ENCODE measurements around the gene DENND10. TPM values are rescaled to one million over a fixed set of nuclear protein-coding genes. Genes with fewer than 3 reads are reported as not detected.

Gene DENND10
- polyA plus RNA-seq, 1 experiment: 86.8 TPM

- TF ChIP-seq CTCF (IDR thresholded peaks at IDR 0.05; ENCODE audit: insufficient read depth, low read depth, low read length): no peak
- no peak overlapping the region for H3K4me3 ChIP-seq (ENCODE audit: low read depth, low read length)
- DNase-seq (ENCODE audit: low read depth): no peak
- POLR2A ChIA-PET: no interaction called here
- CTCF ChIA-PET: interaction anchor here (2.2 kb wide), 1 partner anchor 20 kb away, joined by 7 read pairs; no protein-coding TSS in a partner anchor
- H3K36me3 ChIP-seq (ENCODE audit: control insufficient read depth, insufficient read depth, low read length): peaks cover 16% of the 10 kb centered on the region
- no peaks in the 10 kb centered on the region for H3K27me3 ChIP-seq (ENCODE audit: control insufficient read depth, insufficient read depth, low read length)
These were observed 55.4 kb downstream of the DENND10 start for GRCh38 chr10:119159332-119159731.

GRCh38 chr10:119161680-119162451 lies 58.0 kb downstream of the DENND10 start:
- no peak for TF ChIP-seq CTCF (IDR thresholded peaks at IDR 0.05; ENCODE audit: insufficient read depth, low read depth, low read length)
- Histone ChIP-seq H3K27me3 (ENCODE audit: control insufficient read depth, insufficient read depth, low read length) (no peaks in the 10 kb centered on the region), H3K36me3 (ENCODE audit: control insufficient read depth, insufficient read depth, low read length) (peaks cover 9% of the 10 kb centered on the region), H3K4me3 (ENCODE audit: low read depth, low read length) (no peak overlapping the region)
- ChIA-PET POLR2A (no interaction called here), CTCF (no interaction called here)
- DNase-seq (ENCODE audit: low read depth): no peak

- no peak for TF ChIP-seq CTCF (IDR thresholded peaks at IDR 0.05; ENCODE audit: insufficient read depth, low read depth, low read length)
- DNase-seq (ENCODE audit: low read depth): no peak
- CTCF ChIA-PET: no interaction called here
- POLR2A ChIA-PET: no interaction called here
- H3K27me3 ChIP-seq (ENCODE audit: control insufficient read depth, insufficient read depth, low read length): no peaks in the 10 kb centered on the region
- H3K4me3 ChIP-seq (ENCODE audit: low read depth, low read length): no peak overlapping the region
- H3K36me3 ChIP-seq (ENCODE audit: control insufficient read depth, insufficient read depth, low read length): peaks cover 9% of the 10 kb centered on the region
These were observed 58.7 kb downstream of the DENND10 start for GRCh38 chr10:119162452-119163092.

GRCh38 chr10:119165171-119166117 lies 61.5 kb downstream of the DENND10 start, which contains the start of gene SFXN4:
TSS of gene SFXN4 (minus strand) at chr10:119165714. CDS start at chr10:119165647, 67 bp downstream.
- ChIA-PET CTCF (interaction anchor here (0.8 kb wide), 1 partner anchor 436 kb away, joined by 3 read pairs; no protein-coding TSS in a partner anchor), POLR2A (interaction anchor here (0.6 kb wide), 1 partner anchor 25 kb away, joined by 3 read pairs; no protein-coding TSS in a partner anchor)
- no peaks in the 10 kb centered on the region for H3K27me3 ChIP-seq (ENCODE audit: control insufficient read depth, insufficient read depth, low read length)
- DNase-seq (ENCODE audit: low read depth): no peak
- TF ChIP-seq CTCF (IDR thresholded peaks at IDR 0.05; ENCODE audit: insufficient read depth, low read depth, low read length): no peak
- H3K36me3 ChIP-seq (ENCODE audit: control insufficient read depth, insufficient read depth, low read length): peaks cover 12% of the 10 kb centered on the region
- peak within 1 kb of the TSS; percentile 76 for H3K4me3 ChIP-seq (ENCODE audit: low read depth, low read length)
